ENCODE data around the gene CD48.

GRCh38 chr1:160723332-160723731, 11.7 kb upstream of the CD48 start:
- TF ChIP-seq POLR2A (IDR thresholded peaks at IDR 0.05; ENCODE audit: low read depth) (no peak), EP300 (IDR thresholded peaks at IDR 0.05) (no peak)
- TF ChIP-seq, protein P1, sequence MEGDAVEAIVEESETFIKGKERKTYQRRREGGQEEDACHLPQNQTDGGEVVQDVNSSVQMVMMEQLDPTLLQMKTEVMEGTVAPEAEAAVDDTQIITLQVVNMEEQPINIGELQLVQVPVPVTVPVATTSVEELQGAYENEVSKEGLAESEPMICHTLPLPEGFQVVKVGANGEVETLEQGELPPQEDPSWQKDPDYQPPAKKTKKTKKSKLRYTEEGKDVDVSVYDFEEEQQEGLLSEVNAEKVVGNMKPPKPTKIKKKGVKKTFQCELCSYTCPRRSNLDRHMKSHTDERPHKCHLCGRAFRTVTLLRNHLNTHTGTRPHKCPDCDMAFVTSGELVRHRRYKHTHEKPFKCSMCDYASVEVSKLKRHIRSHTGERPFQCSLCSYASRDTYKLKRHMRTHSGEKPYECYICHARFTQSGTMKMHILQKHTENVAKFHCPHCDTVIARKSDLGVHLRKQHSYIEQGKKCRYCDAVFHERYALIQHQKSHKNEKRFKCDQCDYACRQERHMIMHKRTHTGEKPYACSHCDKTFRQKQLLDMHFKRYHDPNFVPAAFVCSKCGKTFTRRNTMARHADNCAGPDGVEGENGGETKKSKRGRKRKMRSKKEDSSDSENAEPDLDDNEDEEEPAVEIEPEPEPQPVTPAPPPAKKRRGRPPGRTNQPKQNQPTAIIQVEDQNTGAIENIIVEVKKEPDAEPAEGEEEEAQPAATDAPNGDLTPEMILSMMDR (IDR thresholded peaks at IDR 0.05): no peak
